Right lobe of liver (tissue), 6 donors: Measurements from ENCODE around the gene IPO8. TPM values are rescaled to one million over a fixed set of nuclear protein-coding genes. Genes with fewer than 3 reads are reported as not detected.
"Not testable (repeated sequence)": the region's sequence is repeated elsewhere in the genome, so short reads cannot be mapped to it uniquely, and the experiment has no call there.

Experiments used
- ATAC-seq, 4 donors: fragments of 200-7000 bp; cut with Tn5 transposase; one replicate each; pipeline ENCODE4 v1.9.1; 2020; ENCODE audit warnings: mild to moderate bottlenecking in 4 of 4, moderate library complexity in 4 of 4
- DNase-seq, 3 donors: peaks; one replicate each; pipeline ENCODE4 v3.0.0-alpha.2; 2020
- H3K27ac ChIP-seq, 3 donors: fragments of 200-600 bp; one replicate each; pipeline ENCODE4 v1.8.0; 2022
- H3K27me3 ChIP-seq, 2 donors: fragments of 200-600 bp; one replicate each; pipeline ENCODE4 v1.8.0; 2022
- H3K36me3 ChIP-seq, 4 donors: fragments of 200-600 bp; sonication (generic) in 1 of 4; one replicate each; pipeline versions ENCODE4 v1.5.1 to v1.8.0; 2017 to 2022; ENCODE audit warnings: control low read depth in 1 of 4
- H3K4me1 ChIP-seq, 4 donors: fragments of 200-600 bp; sonication (generic) in 1 of 4; one replicate each; pipeline versions ENCODE4 v1.5.1 to v1.8.0; 2017 to 2022; ENCODE audit warnings: control low read depth in 1 of 4
- H3K4me3 ChIP-seq, 3 donors: fragments of 200-600 bp; one replicate each; pipeline ENCODE4 v1.8.0; 2022
- H3K9me3 ChIP-seq, 4 donors: fragments of 200-600 bp; sonication (generic) in 1 of 4; one replicate each; pipeline versions ENCODE4 v1.5.1 to v1.8.0; 2017 to 2022; ENCODE audit warnings: control low read depth in 1 of 4
- POLR2A ChIP-seq: fragments of 450-650 bp; IDR thresholded peaks from one replicate; pipeline ENCODE4 v1.6.1; 2017; ENCODE audit warnings: antibody characterized with exemption, mild to moderate bottlenecking
- WGBS: methylation state at CpG from one replicate; pipeline ENCODE4 v1.1.6; 2018; ENCODE audit warnings: low coverage, low lambda C conversion rate; ENCODE audit not compliant: insufficient coverage; ENCODE audit errors: missing lambda C conversion rate; 5-methylcytosine and 5-hydroxymethylcytosine counted together
- intact Hi-C, 2 donors: fragments of 100-400 bp; cut with DNase I; formaldehyde crosslinking; loops; one replicate each; pipeline versions ENCODE4 v1.11.2 to v1.14.1; 2022
- total RNA-seq, 6 experiments: library from RNA; depleted of rRNA in 2 of 6; stranded (reverse); fragments of >200 nt in 2 of 6; fragmentation: NEBNext Ultra II Directional in 3 of 6; extraction: Animal tissue kit (Norgen Biotek cat#: 25700) in 3 of 6; gene quantifications; one replicate each; pipeline versions ENCODE4 v1.1.0 to v1.2.4, GENCODE V29; 2016 to 2023
- TF ChIP-seq, protein P1 (sequence below), 4 donors: fragments of 200-600 bp in 3 of 4; fragments of 450-650 bp in 1 of 4; IDR thresholded peaks; one replicate each; pipeline versions ENCODE4 v1.5.1 to v1.8.0; 2016 to 2022; ENCODE audit warnings: antibody characterized with exemption in 4 of 4, mild to moderate bottlenecking in 2 of 4
- donor health status: DM: no; HTN: yes; CAD: no.
- donor health status: DM: no; HTN: no; CAD: no.
- donor health status: DM: no; HTN: no; CAD: no.
- donor health status: DM: no; HTN: yes; CAD: no.
- donor health status: DM: no; HTN: yes; CAD: no.

IPO8 gene
- total RNA-seq, 6 experiments from 2014 or later: 19.6 to 34.7 (median 25.5) TPM

DNA sequence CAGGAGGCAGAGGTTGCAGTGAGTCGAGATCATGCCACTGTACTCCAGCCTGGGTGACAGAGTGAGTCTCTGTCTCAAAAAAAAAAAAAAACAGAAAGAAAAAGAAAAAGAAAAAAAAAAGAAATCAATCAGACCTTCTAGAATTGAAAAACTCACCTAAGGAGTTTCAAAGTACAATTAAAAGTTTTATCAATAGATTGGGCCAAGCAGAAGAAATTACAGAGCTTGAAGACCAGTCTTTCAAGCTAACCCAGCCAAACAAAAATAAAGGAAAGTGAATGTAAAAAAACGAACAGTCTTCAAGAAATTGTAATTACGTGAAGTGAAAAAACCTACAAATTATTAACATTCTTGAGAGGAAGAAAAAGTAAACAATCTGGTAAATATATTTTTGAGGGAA, 93.0 kb downstream of the IPO8 start:
- no peaks in the 10 kb centered on the region for H3K4me1 ChIP-seq
- TF ChIP-seq, protein P1, sequence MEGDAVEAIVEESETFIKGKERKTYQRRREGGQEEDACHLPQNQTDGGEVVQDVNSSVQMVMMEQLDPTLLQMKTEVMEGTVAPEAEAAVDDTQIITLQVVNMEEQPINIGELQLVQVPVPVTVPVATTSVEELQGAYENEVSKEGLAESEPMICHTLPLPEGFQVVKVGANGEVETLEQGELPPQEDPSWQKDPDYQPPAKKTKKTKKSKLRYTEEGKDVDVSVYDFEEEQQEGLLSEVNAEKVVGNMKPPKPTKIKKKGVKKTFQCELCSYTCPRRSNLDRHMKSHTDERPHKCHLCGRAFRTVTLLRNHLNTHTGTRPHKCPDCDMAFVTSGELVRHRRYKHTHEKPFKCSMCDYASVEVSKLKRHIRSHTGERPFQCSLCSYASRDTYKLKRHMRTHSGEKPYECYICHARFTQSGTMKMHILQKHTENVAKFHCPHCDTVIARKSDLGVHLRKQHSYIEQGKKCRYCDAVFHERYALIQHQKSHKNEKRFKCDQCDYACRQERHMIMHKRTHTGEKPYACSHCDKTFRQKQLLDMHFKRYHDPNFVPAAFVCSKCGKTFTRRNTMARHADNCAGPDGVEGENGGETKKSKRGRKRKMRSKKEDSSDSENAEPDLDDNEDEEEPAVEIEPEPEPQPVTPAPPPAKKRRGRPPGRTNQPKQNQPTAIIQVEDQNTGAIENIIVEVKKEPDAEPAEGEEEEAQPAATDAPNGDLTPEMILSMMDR (IDR thresholded peaks at IDR 0.05): no peak
- no peak for TF ChIP-seq POLR2A
- H3K36me3 ChIP-seq: no peaks in the 10 kb centered on the region
- H3K9me3 ChIP-seq: no peaks in the 10 kb centered on the region
- DNase-seq (no peak), ATAC-seq (no peak)
- no peak overlapping the region for H3K27ac ChIP-seq
- H3K4me3 ChIP-seq: no peak overlapping the region
- H3K27me3 ChIP-seq: no peaks in the 10 kb centered on the region
- WGBS: 95% methylated on average over 2 of the region's 3 CpGs
- intact Hi-C loops: no loop called here

DNA sequence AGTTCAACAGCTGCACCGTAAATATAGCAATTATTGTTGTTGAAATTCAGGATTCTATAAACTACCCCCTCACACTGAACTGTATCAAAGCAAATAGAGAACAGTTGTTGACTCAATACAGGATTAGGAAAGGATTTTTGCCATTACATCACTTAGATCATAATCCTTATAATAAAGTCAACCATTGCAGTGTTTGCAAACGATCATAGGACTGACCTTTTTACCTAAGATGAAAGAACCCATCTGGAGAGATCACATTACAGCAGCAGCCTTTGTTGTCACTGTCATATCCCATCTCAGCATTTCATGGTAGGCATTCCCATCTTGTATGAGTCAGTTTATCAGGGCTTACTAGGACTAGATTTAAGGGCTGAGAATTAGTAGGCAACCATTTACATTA, 96.1 kb downstream of the IPO8 start:
- no peak overlapping the region for H3K4me3 ChIP-seq
- 40% methylated on average over 2 of the region's 2 CpGs for WGBS
- intact Hi-C loops: no loop called here
- no peaks in the 10 kb centered on the region for H3K9me3 ChIP-seq
- no peak overlapping the region for H3K27ac ChIP-seq
- TF ChIP-seq, protein P1 (IDR thresholded peaks at IDR 0.05): no peak
- TF ChIP-seq POLR2A: no peak
- DNase-seq: no peak
- H3K27me3 ChIP-seq: no peaks in the 10 kb centered on the region
- ATAC-seq: peak in 1 of 4 donors; percentile 26
- H3K4me1 ChIP-seq: no peaks in the 10 kb centered on the region
- H3K36me3 ChIP-seq: no peaks in the 10 kb centered on the region

DNA sequence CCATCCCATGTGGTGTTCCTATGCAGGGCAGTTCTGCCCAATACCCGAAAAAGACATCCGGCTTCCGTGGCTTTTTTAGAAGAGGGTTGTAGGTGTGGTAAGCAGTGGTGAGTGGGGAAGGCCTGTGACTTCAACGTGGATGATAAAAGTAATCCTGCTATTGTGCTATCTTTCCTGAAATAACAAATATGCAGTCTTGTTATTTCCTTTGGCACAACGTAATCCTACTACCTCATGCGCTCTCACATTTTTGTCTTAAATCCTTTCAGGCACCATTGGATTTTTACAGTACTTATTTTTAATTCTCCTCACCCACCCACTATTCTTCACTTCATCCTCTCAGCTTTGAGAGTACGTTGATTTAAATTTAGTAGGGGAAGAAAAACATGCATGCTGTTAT, 96.8 kb downstream of the IPO8 start:
- Histone ChIP-seq H3K4me1 (no peaks in the 10 kb centered on the region), H3K9me3 (no peaks in the 10 kb centered on the region), H3K27ac (no peak overlapping the region), H3K36me3 (no peaks in the 10 kb centered on the region), H3K4me3 (no peak overlapping the region), H3K27me3 (no peaks in the 10 kb centered on the region)
- TF ChIP-seq POLR2A: no peak
- TF ChIP-seq, protein P1 (IDR thresholded peaks at IDR 0.05): no peak
- ATAC-seq: no peak
- 70% methylated on average over 7 of the region's 7 CpGs for WGBS
- no peak for DNase-seq
- intact Hi-C loops: no loop called here

DNA sequence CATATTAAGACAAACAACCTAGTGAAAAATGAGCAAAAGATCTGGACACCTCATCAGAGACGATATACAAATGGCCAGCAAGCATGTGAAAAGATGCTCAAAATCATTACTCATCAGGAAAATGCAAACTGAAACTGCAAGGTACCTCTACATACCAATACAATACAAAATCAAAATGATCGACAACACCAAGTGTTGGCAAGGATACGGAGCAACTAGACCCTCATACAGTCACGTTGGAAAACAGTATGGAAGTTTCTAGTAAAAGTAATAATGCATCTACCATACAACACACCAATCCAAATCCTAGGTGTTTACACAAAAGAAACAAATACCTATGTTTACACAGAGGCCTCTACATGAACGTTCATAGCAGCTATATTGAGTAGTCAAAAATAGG, 99.9 kb downstream of the IPO8 start:
- H3K36me3 ChIP-seq: no peaks in the 10 kb centered on the region
- DNase-seq (no peak), ATAC-seq (no peak)
- no peaks in the 10 kb centered on the region for H3K9me3 ChIP-seq
- no peaks in the 10 kb centered on the region for H3K4me1 ChIP-seq
- no peak overlapping the region for H3K27ac ChIP-seq
- no peak overlapping the region for H3K4me3 ChIP-seq
- no peaks in the 10 kb centered on the region for H3K27me3 ChIP-seq
- intact Hi-C loops: no loop called here
- TF ChIP-seq, protein P1 (IDR thresholded peaks at IDR 0.05): no peak
- no peak for TF ChIP-seq POLR2A
- 65% methylated on average over 5 of the region's 5 CpGs for WGBS

DNA sequence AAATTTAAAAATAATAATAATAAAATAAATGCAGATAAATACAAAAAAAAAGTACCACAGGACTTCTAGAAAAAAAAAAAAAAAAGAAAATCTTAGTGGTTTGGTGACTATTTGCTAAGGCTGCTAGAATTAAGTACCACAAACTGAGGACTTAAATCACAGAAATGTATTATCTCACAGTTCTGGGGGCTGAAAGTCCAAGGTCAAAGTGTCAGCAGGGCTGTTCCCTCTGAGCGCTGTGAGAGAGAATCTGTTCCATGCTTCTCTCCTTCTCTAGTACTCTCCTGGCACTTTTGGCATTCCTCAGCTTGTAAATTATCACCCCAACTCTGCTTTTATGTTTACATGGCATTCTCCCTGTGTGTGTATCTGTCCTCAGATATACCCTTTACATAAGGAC, 101.2 kb downstream of the IPO8 start:
- TF ChIP-seq POLR2A: no peak
- TF ChIP-seq, protein P1 (IDR thresholded peaks at IDR 0.05): no peak
- 100% methylated on average over 1 of the region's 1 CpG for WGBS
- DNase-seq (no peak), ATAC-seq (no peak)
- Histone ChIP-seq H3K27me3 (no peaks in the 10 kb centered on the region), H3K4me1 (no peaks in the 10 kb centered on the region), H3K9me3 (no peaks in the 10 kb centered on the region), H3K36me3 (no peaks in the 10 kb centered on the region), H3K4me3 (no peak overlapping the region), H3K27ac (no peak overlapping the region)
- intact Hi-C loops: no loop called here

DNA sequence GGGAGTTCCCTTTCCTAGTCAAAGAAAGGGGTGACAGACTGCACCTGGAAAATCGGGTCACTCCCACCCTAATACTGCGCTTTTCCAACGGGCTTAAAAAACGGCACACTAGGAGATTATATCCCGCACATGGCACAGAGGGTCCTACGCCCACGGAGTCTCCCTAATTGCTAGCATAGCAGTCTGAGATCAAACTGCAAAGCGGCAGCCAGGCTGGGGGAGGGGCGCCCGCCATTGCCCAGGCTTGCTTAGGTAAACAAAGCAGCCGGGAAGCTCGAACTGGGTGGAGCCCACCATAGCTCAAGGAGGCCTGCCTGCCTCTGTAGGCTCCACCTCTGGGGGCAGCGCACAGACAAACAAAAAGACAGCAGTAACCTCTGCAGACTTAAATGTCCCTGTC, 107.1 kb downstream of the IPO8 start:
- H3K4me1 ChIP-seq, DNase-seq, H3K36me3 ChIP-seq, ATAC-seq, intact Hi-C loops, H3K4me3 ChIP-seq, H3K27me3 ChIP-seq, H3K27ac ChIP-seq, H3K9me3 ChIP-seq: not testable (repeated sequence)
- WGBS: 90% methylated on average over 6 of the region's 13 CpGs
